Measurements from ENCODE around the gene PLCD3. TPM values are rescaled to one million over a fixed set of nuclear protein-coding genes. Genes with fewer than 3 reads are reported as not detected.

The PLCD3 gene
- total and polyA plus RNA-seq, 2 of the 13 experiments (the other 11 are each of a cell fraction or from before 2014, with no cell fraction given) = 11.3 to 39.1 TPM

DNA sequence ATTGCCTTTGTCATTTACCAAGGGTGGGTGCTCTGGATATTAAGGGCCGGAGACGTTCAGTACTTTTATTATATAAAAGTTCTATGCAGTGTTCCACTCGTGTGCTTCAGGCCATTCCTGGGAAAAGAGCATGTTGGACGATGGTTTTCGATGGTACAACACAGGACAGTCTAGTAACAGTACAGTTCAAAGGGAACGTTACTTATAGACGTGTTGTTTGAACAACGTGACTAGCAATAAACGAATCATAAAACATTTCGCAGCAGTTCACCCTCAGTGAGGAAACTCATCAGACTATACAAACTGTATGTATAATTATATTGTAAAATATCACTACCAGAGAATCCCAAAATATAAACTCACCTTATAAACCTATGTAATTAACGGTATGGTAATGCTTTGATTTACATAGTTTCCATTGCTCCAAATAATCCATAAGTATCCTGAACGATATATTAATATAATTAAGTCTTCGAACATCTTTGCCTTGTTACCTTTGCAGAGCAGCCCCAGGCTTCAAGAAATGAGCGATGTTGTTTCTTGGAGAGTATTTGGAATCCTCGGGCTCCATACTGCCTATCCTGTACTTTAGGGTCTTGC is 70.6 kb downstream of the PLCD3 start (continued):
- TF ChIP-seq, protein P1, sequence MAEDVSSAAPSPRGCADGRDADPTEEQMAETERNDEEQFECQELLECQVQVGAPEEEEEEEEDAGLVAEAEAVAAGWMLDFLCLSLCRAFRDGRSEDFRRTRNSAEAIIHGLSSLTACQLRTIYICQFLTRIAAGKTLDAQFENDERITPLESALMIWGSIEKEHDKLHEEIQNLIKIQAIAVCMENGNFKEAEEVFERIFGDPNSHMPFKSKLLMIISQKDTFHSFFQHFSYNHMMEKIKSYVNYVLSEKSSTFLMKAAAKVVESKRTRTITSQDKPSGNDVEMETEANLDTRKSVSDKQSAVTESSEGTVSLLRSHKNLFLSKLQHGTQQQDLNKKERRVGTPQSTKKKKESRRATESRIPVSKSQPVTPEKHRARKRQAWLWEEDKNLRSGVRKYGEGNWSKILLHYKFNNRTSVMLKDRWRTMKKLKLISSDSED (CRISPR knock-in tag; IDR thresholded peaks at IDR 0.05) = no peak
- no peak for TF ChIP-seq PHF20 (CRISPR knock-in tag; IDR thresholded peaks at IDR 0.05)
- TF ChIP-seq, protein P2, sequence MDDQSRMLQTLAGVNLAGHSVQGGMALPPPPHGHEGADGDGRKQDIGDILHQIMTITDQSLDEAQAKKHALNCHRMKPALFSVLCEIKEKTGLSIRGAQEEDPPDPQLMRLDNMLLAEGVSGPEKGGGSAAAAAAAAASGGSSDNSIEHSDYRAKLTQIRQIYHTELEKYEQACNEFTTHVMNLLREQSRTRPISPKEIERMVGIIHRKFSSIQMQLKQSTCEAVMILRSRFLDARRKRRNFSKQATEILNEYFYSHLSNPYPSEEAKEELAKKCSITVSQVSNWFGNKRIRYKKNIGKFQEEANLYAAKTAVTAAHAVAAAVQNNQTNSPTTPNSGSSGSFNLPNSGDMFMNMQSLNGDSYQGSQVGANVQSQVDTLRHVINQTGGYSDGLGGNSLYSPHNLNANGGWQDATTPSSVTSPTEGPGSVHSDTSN (CRISPR knock-in tag; IDR thresholded peaks at IDR 0.05; ENCODE audit: borderline replicate concordance) = no peak
- TF ChIP-seq, protein P3, sequence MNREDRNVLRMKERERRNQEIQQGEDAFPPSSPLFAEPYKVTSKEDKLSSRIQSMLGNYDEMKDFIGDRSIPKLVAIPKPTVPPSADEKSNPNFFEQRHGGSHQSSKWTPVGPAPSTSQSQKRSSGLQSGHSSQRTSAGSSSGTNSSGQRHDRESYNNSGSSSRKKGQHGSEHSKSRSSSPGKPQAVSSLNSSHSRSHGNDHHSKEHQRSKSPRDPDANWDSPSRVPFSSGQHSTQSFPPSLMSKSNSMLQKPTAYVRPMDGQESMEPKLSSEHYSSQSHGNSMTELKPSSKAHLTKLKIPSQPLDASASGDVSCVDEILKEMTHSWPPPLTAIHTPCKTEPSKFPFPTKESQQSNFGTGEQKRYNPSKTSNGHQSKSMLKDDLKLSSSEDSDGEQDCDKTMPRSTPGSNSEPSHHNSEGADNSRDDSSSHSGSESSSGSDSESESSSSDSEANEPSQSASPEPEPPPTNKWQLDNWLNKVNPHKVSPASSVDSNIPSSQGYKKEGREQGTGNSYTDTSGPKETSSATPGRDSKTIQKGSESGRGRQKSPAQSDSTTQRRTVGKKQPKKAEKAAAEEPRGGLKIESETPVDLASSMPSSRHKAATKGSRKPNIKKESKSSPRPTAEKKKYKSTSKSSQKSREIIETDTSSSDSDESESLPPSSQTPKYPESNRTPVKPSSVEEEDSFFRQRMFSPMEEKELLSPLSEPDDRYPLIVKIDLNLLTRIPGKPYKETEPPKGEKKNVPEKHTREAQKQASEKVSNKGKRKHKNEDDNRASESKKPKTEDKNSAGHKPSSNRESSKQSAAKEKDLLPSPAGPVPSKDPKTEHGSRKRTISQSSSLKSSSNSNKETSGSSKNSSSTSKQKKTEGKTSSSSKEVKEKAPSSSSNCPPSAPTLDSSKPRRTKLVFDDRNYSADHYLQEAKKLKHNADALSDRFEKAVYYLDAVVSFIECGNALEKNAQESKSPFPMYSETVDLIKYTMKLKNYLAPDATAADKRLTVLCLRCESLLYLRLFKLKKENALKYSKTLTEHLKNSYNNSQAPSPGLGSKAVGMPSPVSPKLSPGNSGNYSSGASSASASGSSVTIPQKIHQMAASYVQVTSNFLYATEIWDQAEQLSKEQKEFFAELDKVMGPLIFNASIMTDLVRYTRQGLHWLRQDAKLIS (CRISPR knock-in tag; IDR thresholded peaks at IDR 0.05) = no peak
- TF ChIP-seq, protein P4, sequence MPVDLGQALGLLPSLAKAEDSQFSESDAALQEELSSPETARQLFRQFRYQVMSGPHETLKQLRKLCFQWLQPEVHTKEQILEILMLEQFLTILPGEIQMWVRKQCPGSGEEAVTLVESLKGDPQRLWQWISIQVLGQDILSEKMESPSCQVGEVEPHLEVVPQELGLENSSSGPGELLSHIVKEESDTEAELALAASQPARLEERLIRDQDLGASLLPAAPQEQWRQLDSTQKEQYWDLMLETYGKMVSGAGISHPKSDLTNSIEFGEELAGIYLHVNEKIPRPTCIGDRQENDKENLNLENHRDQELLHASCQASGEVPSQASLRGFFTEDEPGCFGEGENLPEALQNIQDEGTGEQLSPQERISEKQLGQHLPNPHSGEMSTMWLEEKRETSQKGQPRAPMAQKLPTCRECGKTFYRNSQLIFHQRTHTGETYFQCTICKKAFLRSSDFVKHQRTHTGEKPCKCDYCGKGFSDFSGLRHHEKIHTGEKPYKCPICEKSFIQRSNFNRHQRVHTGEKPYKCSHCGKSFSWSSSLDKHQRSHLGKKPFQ (CRISPR knock-in tag; IDR thresholded peaks at IDR 0.05; ENCODE audit: insufficient replicate concordance) = no peak
- TF ChIP-seq IKZF4 (CRISPR knock-in tag; IDR thresholded peaks at IDR 0.05; ENCODE audit: borderline replicate concordance, low read depth, not compliant biosample characterization) = no peak
- TF ChIP-seq RAD21 (CRISPR knock-in tag; IDR thresholded peaks at IDR 0.05) = no peak
- no peak for TF ChIP-seq CCDC6 (CRISPR knock-in tag; IDR thresholded peaks at IDR 0.05)
- no peak for TF ChIP-seq TAF1 (CRISPR knock-in tag; IDR thresholded peaks at IDR 0.05)
- no peak for TF ChIP-seq ZNF143 (CRISPR knock-in tag; IDR thresholded peaks at IDR 0.05)
- TF ChIP-seq ZNF552 (CRISPR knock-in tag; IDR thresholded peaks at IDR 0.05; ENCODE audit: borderline replicate concordance) = no peak
- TF ChIP-seq JDP2 (CRISPR knock-in tag; IDR thresholded peaks at IDR 0.05; ENCODE audit: borderline replicate concordance) = no peak
- no peak for TF ChIP-seq ZFP1 (CRISPR knock-in tag; IDR thresholded peaks at IDR 0.05)
- TF ChIP-seq, protein P5, sequence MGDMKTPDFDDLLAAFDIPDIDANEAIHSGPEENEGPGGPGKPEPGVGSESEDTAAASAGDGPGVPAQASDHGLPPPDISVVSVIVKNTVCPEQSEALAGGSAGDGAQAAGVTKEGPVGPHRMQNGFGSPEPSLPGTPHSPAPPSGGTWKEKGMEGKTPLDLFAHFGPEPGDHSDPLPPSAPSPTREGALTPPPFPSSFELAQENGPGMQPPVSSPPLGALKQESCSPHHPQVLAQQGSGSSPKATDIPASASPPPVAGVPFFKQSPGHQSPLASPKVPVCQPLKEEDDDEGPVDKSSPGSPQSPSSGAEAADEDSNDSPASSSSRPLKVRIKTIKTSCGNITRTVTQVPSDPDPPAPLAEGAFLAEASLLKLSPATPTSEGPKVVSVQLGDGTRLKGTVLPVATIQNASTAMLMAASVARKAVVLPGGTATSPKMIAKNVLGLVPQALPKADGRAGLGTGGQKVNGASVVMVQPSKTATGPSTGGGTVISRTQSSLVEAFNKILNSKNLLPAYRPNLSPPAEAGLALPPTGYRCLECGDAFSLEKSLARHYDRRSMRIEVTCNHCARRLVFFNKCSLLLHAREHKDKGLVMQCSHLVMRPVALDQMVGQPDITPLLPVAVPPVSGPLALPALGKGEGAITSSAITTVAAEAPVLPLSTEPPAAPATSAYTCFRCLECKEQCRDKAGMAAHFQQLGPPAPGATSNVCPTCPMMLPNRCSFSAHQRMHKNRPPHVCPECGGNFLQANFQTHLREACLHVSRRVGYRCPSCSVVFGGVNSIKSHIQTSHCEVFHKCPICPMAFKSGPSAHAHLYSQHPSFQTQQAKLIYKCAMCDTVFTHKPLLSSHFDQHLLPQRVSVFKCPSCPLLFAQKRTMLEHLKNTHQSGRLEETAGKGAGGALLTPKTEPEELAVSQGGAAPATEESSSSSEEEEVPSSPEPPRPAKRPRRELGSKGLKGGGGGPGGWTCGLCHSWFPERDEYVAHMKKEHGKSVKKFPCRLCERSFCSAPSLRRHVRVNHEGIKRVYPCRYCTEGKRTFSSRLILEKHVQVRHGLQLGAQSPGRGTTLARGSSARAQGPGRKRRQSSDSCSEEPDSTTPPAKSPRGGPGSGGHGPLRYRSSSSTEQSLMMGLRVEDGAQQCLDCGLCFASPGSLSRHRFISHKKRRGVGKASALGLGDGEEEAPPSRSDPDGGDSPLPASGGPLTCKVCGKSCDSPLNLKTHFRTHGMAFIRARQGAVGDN (CRISPR knock-in tag; IDR thresholded peaks at IDR 0.05) = no peak
- TF ChIP-seq ZNF296 (CRISPR knock-in tag; conservative IDR thresholded peaks at IDR 0.05) = no peak
- TF ChIP-seq, protein P6, sequence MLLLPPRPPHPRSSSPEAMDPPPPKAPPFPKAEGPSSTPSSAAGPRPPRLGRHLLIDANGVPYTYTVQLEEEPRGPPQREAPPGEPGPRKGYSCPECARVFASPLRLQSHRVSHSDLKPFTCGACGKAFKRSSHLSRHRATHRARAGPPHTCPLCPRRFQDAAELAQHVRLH (CRISPR knock-in tag; IDR thresholded peaks at IDR 0.05; ENCODE audit: borderline replicate concordance, low read depth) = no peak
- TF ChIP-seq EHMT2 (IDR thresholded peaks at IDR 0.05; ENCODE audit: borderline replicate concordance, low read depth, low read length) = no peak
